Fibroblast of mammary gland (primary cell): ENCODE data around the gene GPN1.
"Not testable (repeated sequence)": the region's sequence is repeated elsewhere in the genome, so short reads cannot be mapped to it uniquely, and the experiment has no call there.

Source experiments
- DNase-seq: peaks from one replicate; pipeline ENCODE4 v3.0.0-alpha.2; 2010; ENCODE audit warnings: low read depth
- H3K4me3 ChIP-seq: 2 replicates; pipeline ENCODE4 v1.5.1; 2011; ENCODE audit warnings: low read depth, mild to moderate bottlenecking, low read length, moderate library complexity; ENCODE audit not compliant: control insufficient read depth
- CTCF ChIP-seq: conservative IDR thresholded peaks from 2 replicates; pipeline ENCODE4 v1.5.1; 2011; ENCODE audit warnings: low read depth, low read length, inconsistent platforms; ENCODE audit not compliant: control insufficient read depth, insufficient read depth

GPN1 gene

GRCh38 chr2:27671235-27671634 lies 42.4 kb downstream of the GPN1 start:
- H3K4me3 ChIP-seq = no peak overlapping the region
- no peak for TF ChIP-seq CTCF
- no peak for DNase-seq

GRCh38 chr2:27672723-27673486 lies 44.1 kb downstream of the GPN1 start:
- TF ChIP-seq CTCF = no peak
- H3K4me3 ChIP-seq = no peak overlapping the region
- no peak for DNase-seq

GRCh38 chr2:27680571-27680970 lies 51.7 kb downstream of the GPN1 start:
- no peak overlapping the region for H3K4me3 ChIP-seq
- no peak for DNase-seq
- TF ChIP-seq CTCF = no peak

- no peak for TF ChIP-seq CTCF
- no peak overlapping the region for H3K4me3 ChIP-seq
- peak; percentile 69 for DNase-seq
These were observed 53.0 kb downstream of the GPN1 start for GRCh38 chr2:27681841-27682240.

GRCh38 chr2:27682334-27682771 lies 53.5 kb downstream of the GPN1 start:
- peak; percentile 92 for DNase-seq
- not testable (repeated sequence) for H3K4me3 ChIP-seq

- peak; percentile 94 for DNase-seq
- H3K4me3 ChIP-seq = no peak overlapping the region
- peak; percentile 97 for TF ChIP-seq CTCF
These were observed 54.7 kb downstream of the GPN1 start for GRCh38 chr2:27683390-27684071.

GRCh38 chr2:27685006-27685405 lies 56.2 kb downstream of the GPN1 start:
- DNase-seq, H3K4me3 ChIP-seq: not testable (repeated sequence)

- no peak for DNase-seq
- H3K4me3 ChIP-seq = no peak overlapping the region
- TF ChIP-seq CTCF = no peak
These were observed 56.7 kb downstream of the GPN1 start for GRCh38 chr2:27685577-27685976.
